Body of pancreas (tissue), 4 donors: ENCODE measurements around the gene COA5. TPM values are rescaled to one million over a fixed set of nuclear protein-coding genes. Genes with fewer than 3 reads are reported as not detected.

ENCODE experiments used
- ATAC-seq: fragments of 150-250 bp; one replicate; pipeline ENCODE4 v1.9.1; 2016
- DNase-seq, 4 donors: peaks; one replicate each; pipeline ENCODE4 v3.0.0-alpha.2; 2019
- H3K27ac ChIP-seq, 4 donors: fragments of 200-600 bp; sonication (generic); 1 replicate in 3 of 4; 2 replicates in 1 of 4; pipeline versions ENCODE4 v1.5.1 to v1.6.1; 2016 to 2019; ENCODE audit warnings: mild to moderate bottlenecking in 1 of 4, mixed read lengths in 1 of 4, moderate library complexity in 1 of 4
- H3K27me3 ChIP-seq, 2 donors: fragments of 200-600 bp; sonication (generic); one replicate each; pipeline ENCODE4 v1.6.0; 2016; ENCODE audit warnings: mild to moderate bottlenecking in 1 of 2
- H3K36me3 ChIP-seq, 2 donors: fragments of 200-600 bp; sonication (generic); replicated peaks in 1 of 2; 2 replicates each; pipeline ENCODE4 v1.5.1; 2016; ENCODE audit warnings: low read depth in 2 of 2; ENCODE audit not compliant: insufficient read depth in 1 of 2
- H3K4me1 ChIP-seq: fragments of 200-600 bp; sonication (generic); one replicate; pipeline ENCODE4 v1.6.0; 2016
- H3K4me3 ChIP-seq, 2 donors: fragments of 200-600 bp; sonication (generic); 1 replicate in 1 of 2; 2 replicates in 1 of 2; pipeline ENCODE4 v1.5.1; 2016 to 2019
- H3K9me3 ChIP-seq, 3 donors: fragments of 200-600 bp; sonication (generic); 1 replicate in 2 of 3; 2 replicates in 1 of 3; pipeline ENCODE4 v1.5.1; 2016
- CTCF ChIP-seq, 7 experiments: fragments of 450-650 bp in 4 of 7; fragments of 200-600 bp in 3 of 7; sonication (generic) in 3 of 7; IDR thresholded peaks; one replicate each; pipeline ENCODE4 v1.5.1; 2016 to 2019; ENCODE audit warnings: antibody characterized with exemption in 7 of 7
- POLR2A ChIP-seq, 3 donors: fragments of 450-650 bp; IDR thresholded peaks; one replicate each; pipeline ENCODE4 v1.6.1; 2016; ENCODE audit warnings: antibody characterized with exemption in 3 of 3, mild to moderate bottlenecking in 2 of 3
- WGBS, 2 donors: methylation state at CpG; one replicate each; pipeline ENCODE4 v1.1.5; 2017; 5-methylcytosine and 5-hydroxymethylcytosine counted together
- intact Hi-C: fragments of 100-400 bp; cut with DNase I; formaldehyde crosslinking; loops from one replicate; pipeline ENCODE4 v1.15.1; 2023
- total RNA-seq, 2 donors: library from RNA; depleted of rRNA; stranded (reverse); fragments of >200 nt; gene quantifications; one replicate each; pipeline ENCODE4 v1.1.0, GENCODE V29; 2016

The COA5 gene
- total RNA-seq, 2 donors from 2014 or later = 20.1 to 39.2 TPM

- WGBS, 2 donors = 79% methylated on average over 7 to 10 of the region's 10 CpGs
- no peak for ATAC-seq
- H3K4me1 ChIP-seq = no peaks in the 10 kb centered on the region
- DNase-seq = no peak
- TF ChIP-seq POLR2A (IDR thresholded peaks at IDR 0.05) = no peak
- H3K36me3 ChIP-seq = no peaks in the 10 kb centered on the region
- H3K27ac ChIP-seq = no peak overlapping the region
- intact Hi-C loops = no loop called here
- H3K9me3 ChIP-seq = no peaks in the 10 kb centered on the region
- no peak overlapping the region for H3K4me3 ChIP-seq
- no peaks in the 10 kb centered on the region for H3K27me3 ChIP-seq
Measured at GRCh38 chr2:98583816-98584618, 24.3 kb downstream of the COA5 start.

GRCh38 chr2:98583276-98583675, 25.0 kb downstream of the COA5 start:
- Histone ChIP-seq H3K4me3 (no peak overlapping the region), H3K36me3 (no peaks in the 10 kb centered on the region), H3K4me1 (no peaks in the 10 kb centered on the region), H3K9me3 (no peaks in the 10 kb centered on the region), H3K27me3 (no peaks in the 10 kb centered on the region), H3K27ac (no peak overlapping the region)
- WGBS, 2 donors = 88 to 89% methylated on average over 7 of the region's 7 CpGs
- no peak for TF ChIP-seq POLR2A (IDR thresholded peaks at IDR 0.05)
- TF ChIP-seq CTCF (IDR thresholded peaks at IDR 0.05) = no peak
- ATAC-seq (no peak), DNase-seq (no peak)
- intact Hi-C loops = no loop called here

- intact Hi-C loops = no loop called here
- Histone ChIP-seq H3K4me1 (no peaks in the 10 kb centered on the region), H3K4me3 (no peak overlapping the region), H3K36me3 (no peaks in the 10 kb centered on the region), H3K27ac (no peak overlapping the region), H3K27me3 (no peaks in the 10 kb centered on the region), H3K9me3 (no peaks in the 10 kb centered on the region)
- ATAC-seq = no peak
- TF ChIP-seq CTCF (IDR thresholded peaks at IDR 0.05) (no peak), POLR2A (IDR thresholded peaks at IDR 0.05) (no peak)
- DNase-seq = no peak
- WGBS, 2 donors = 86 to 87% methylated on average over 9 of the region's 9 CpGs
Measured at GRCh38 chr2:98582523-98582922, 25.8 kb downstream of the COA5 start.

- H3K27me3 ChIP-seq = no peaks in the 10 kb centered on the region
- H3K4me1 ChIP-seq = no peaks in the 10 kb centered on the region
- H3K36me3 ChIP-seq = no peaks in the 10 kb centered on the region
- WGBS, 2 donors = 82 to 88% methylated on average over 9 to 10 of the region's 10 CpGs
- TF ChIP-seq CTCF (IDR thresholded peaks at IDR 0.05) (no peak), POLR2A (IDR thresholded peaks at IDR 0.05) (no peak)
- no peak for ATAC-seq
- no peak for DNase-seq
- no peak overlapping the region for H3K4me3 ChIP-seq
- intact Hi-C loops = no loop called here
- no peak overlapping the region for H3K27ac ChIP-seq
- H3K9me3 ChIP-seq = no peaks in the 10 kb centered on the region
Measured at GRCh38 chr2:98580656-98581284, 27.5 kb downstream of the COA5 start.

GRCh38 chr2:98579926-98580325, 28.4 kb downstream of the COA5 start:
- Histone ChIP-seq H3K4me3 (no peak overlapping the region), H3K4me1 (no peaks in the 10 kb centered on the region), H3K9me3 (no peaks in the 10 kb centered on the region), H3K36me3 (no peaks in the 10 kb centered on the region), H3K27me3 (no peaks in the 10 kb centered on the region), H3K27ac (no peak overlapping the region)
- ATAC-seq (no peak), DNase-seq (no peak)
- intact Hi-C loops = no loop called here
- 83 to 100% methylated on average over 3 to 7 of the region's 7 CpGs for WGBS, 2 donors
- TF ChIP-seq CTCF (IDR thresholded peaks at IDR 0.05) (no peak), POLR2A (IDR thresholded peaks at IDR 0.05) (no peak)
